Panc1 (cell line): ENCODE measurements around the gene EPDR1. TPM values are rescaled to one million over a fixed set of nuclear protein-coding genes. Genes with fewer than 3 reads are reported as not detected.

ENCODE experiments used
- ATAC-seq: fragments of 200-7000 bp; cut with Tn5 transposase; 2 replicates; pipeline ENCODE4 v1.9.1; 2020; ENCODE audit warnings: mild to moderate bottlenecking, moderate library complexity
- BruUV-seq: library from RNA; stranded (reverse); fragments of 400-500 nt; replicated peaks from 2 replicates; lab custom pipeline; 2021; lab: Mats Ljungman, UMichigan
- CTCF ChIA-PET: fragments of 300-600 bp; sonication (Branson Sonifier 250); formaldehyde crosslinking; loops from one replicate; lab custom pipeline; 2022; ENCODE audit warnings: antibody characterized with exemption; lab: Charles Lee
- POLR2A ChIA-PET: fragments of 300-600 bp; sonication (Branson Sonifier 250); formaldehyde crosslinking; loops from one replicate; lab custom pipeline; 2022; ENCODE audit warnings: antibody characterized with exemption; lab: Charles Lee
- DNase-seq: peaks from one replicate; pipeline ENCODE4 v3.0.0-alpha.2; 2010; ENCODE audit warnings: low read depth, low spot score
- H3K27ac ChIP-seq: 2 replicates; pipeline ENCODE4 v1.5.1; 2011; ENCODE audit warnings: mild to moderate bottlenecking, low read length, inconsistent platforms
- H3K27me3 ChIP-seq: fragments of 200-500 bp; sonication (Bioruptor generic); 2 replicates; pipeline ENCODE4 v1.6.0; 2014; ENCODE audit warnings: low read length, inconsistent platforms; ENCODE audit not compliant: control insufficient read depth, insufficient read depth
- H3K36me3 ChIP-seq: fragments of 200-500 bp; sonication (Bioruptor generic); 2 replicates; pipeline ENCODE4 v1.5.1; 2014; ENCODE audit warnings: inconsistent platforms, mild to moderate bottlenecking, low read length, moderate library complexity; ENCODE audit not compliant: control insufficient read depth, insufficient read depth
- H3K4me1 ChIP-seq: 2 replicates; pipeline ENCODE4 v1.5.1; 2011; ENCODE audit warnings: inconsistent platforms, mild to moderate bottlenecking, low read length, moderate library complexity; ENCODE audit not compliant: control insufficient read depth, insufficient read depth
- H3K4me3 ChIP-seq, 2 experiments: 2 replicates each; pipeline ENCODE4 v1.5.1; 2011 to 2012; ENCODE audit warnings: low read depth in 2 of 2, low read length in 2 of 2, mild to moderate bottlenecking in 2 of 2, inconsistent platforms in 1 of 2, moderate library complexity in 1 of 2
- H3K9me3 ChIP-seq: fragments of 200-500 bp; sonication (Bioruptor generic); 2 replicates; pipeline ENCODE4 v1.5.1; 2014; ENCODE audit warnings: low read depth, mild to moderate bottlenecking, inconsistent platforms, low read length, moderate library complexity; ENCODE audit not compliant: control insufficient read depth, insufficient read depth
- POLR2AphosphoS5 ChIP-seq: IDR thresholded peaks from 2 replicates; pipeline ENCODE4 v1.6.1; 2012; ENCODE audit warnings: mild to moderate bottlenecking, low read depth, low read length, moderate library complexity
- REST ChIP-seq, 2 experiments: IDR thresholded peaks; 2 replicates each; pipeline ENCODE4 v1.6.1; 2011 to 2012; ENCODE audit warnings: low read depth in 2 of 2, control low read depth in 1 of 2, low read length in 1 of 2, mild to moderate bottlenecking in 1 of 2, moderate library complexity in 1 of 2; ENCODE audit not compliant: insufficient read depth in 1 of 2
- SIN3A ChIP-seq: IDR thresholded peaks from 2 replicates; pipeline ENCODE4 v1.6.1; 2012; ENCODE audit warnings: low read depth, mild to moderate bottlenecking, low read length, moderate library complexity, borderline replicate concordance; ENCODE audit not compliant: insufficient read depth
- TCF7L2 ChIP-seq: IDR thresholded peaks from 2 replicates; pipeline ENCODE4 v1.6.1; 2011; ENCODE audit warnings: mild to moderate bottlenecking, low read depth, low read length, inconsistent platforms
- in situ Hi-C: cut with HindIII; loops from 2 replicates; pipeline ENCODE4 v1.10.0; 2016; ENCODE audit warnings: low sequenced_read_pairs, low pct_unique_long_range_greater_than_20kb
- intact Hi-C: fragments of 100-400 bp; cut with micrococcal nuclease; formaldehyde crosslinking; loops from one replicate; pipeline ENCODE4 v1.10.0; 2022; ENCODE audit not compliant: unreplicated experiment
- total RNA-seq: library from RNA; stranded (reverse); gene quantifications from one replicate; pipeline ENCODE4 v1.2.1, GENCODE V29; 2021; ENCODE audit not compliant: unreplicated experiment
- TF ChIP-seq, protein P1 (sequence below): fragments of 450-650 bp; IDR thresholded peaks from 2 replicates; pipeline ENCODE4 v1.5.1; 2017; ENCODE audit warnings: mild to moderate bottlenecking

EPDR1 gene
- total RNA-seq, 1 experiment from 2014 or later: 86.6 TPM

DNA sequence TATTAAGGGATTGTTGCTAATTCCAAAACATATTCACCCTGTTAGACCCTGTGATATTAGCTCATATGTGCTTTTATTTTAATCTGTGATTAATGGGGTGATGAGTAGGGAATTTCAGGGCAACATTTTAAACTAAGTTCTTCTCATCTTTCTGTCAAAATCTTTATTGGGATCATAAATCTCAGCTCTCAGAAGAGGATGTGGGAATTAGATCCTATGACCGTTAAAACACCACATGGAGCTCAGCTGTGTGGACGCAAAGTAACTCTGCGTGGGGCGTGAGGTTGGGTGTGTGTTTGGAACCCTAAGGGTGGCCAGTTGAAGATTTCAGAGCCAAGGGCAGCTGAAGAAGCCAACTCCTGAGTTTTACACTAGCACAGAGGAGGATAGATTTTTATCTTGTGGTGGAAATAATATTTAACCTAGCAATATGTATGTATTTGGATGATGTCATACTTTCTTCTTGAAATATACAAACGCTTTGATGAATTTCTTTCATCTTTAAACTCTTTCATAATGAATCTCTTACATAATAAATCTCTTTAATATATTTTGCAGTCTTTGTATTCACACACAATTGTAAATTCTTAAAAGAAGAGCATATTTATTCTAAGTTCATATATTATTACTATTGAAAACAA, 64.4 kb downstream of the EPDR1 start:
- no peak overlapping the region for H3K4me3 ChIP-seq
- DNase-seq (no peak), ATAC-seq (no peak)
- TF ChIP-seq REST (IDR thresholded peaks at IDR 0.05; ENCODE audit: insufficient read depth in 1 of 2, low read depth in 2 of 2, low read length in 1 of 2): no peak
- no peak for TF ChIP-seq SIN3A
- no peak for TF ChIP-seq TCF7L2
- no peak for TF ChIP-seq POLR2AphosphoS5
- TF ChIP-seq, protein P1, sequence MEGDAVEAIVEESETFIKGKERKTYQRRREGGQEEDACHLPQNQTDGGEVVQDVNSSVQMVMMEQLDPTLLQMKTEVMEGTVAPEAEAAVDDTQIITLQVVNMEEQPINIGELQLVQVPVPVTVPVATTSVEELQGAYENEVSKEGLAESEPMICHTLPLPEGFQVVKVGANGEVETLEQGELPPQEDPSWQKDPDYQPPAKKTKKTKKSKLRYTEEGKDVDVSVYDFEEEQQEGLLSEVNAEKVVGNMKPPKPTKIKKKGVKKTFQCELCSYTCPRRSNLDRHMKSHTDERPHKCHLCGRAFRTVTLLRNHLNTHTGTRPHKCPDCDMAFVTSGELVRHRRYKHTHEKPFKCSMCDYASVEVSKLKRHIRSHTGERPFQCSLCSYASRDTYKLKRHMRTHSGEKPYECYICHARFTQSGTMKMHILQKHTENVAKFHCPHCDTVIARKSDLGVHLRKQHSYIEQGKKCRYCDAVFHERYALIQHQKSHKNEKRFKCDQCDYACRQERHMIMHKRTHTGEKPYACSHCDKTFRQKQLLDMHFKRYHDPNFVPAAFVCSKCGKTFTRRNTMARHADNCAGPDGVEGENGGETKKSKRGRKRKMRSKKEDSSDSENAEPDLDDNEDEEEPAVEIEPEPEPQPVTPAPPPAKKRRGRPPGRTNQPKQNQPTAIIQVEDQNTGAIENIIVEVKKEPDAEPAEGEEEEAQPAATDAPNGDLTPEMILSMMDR: no peak
- H3K4me1 ChIP-seq: no peaks in the 10 kb centered on the region
- CTCF ChIA-PET: no interaction called here
- intact Hi-C loops: no loop called here
- no peaks in the 10 kb centered on the region for H3K27me3 ChIP-seq
- in situ Hi-C loops: no loop called here
- no peaks in the 10 kb centered on the region for H3K36me3 ChIP-seq
- POLR2A ChIA-PET: no interaction called here
- H3K27ac ChIP-seq: no peak overlapping the region
- BruUV-seq: no TSS peak
- no peaks in the 10 kb centered on the region for H3K9me3 ChIP-seq

GRCh38 chr7:37986908-37987330, 66.5 kb downstream of the EPDR1 start:
- no TSS peak for BruUV-seq
- Histone ChIP-seq H3K36me3 (no peaks in the 10 kb centered on the region), H3K4me3 (no peak overlapping the region), H3K9me3 (no peaks in the 10 kb centered on the region), H3K27ac (no peak overlapping the region), H3K27me3 (no peaks in the 10 kb centered on the region), H3K4me1 (no peaks in the 10 kb centered on the region)
- ChIA-PET CTCF (no interaction called here), POLR2A (no interaction called here)
- in situ Hi-C loops (no loop called here), intact Hi-C loops (no loop called here)
- no peak for ATAC-seq
- TF ChIP-seq POLR2AphosphoS5 (no peak), SIN3A (no peak), TCF7L2 (no peak), REST (IDR thresholded peaks at IDR 0.05; ENCODE audit: insufficient read depth in 1 of 2, low read depth in 2 of 2, low read length in 1 of 2) (no peak)
- TF ChIP-seq, protein P1: no peak
- no peak for DNase-seq
